Measurements from ENCODE around the gene SHD. TPM values are rescaled to one million over a fixed set of nuclear protein-coding genes. Genes with fewer than 3 reads are reported as not detected.
A peak's percentile ranks its signal among the peaks of the same experiment; 100 is the strongest.

Gene SHD
- total and polyA plus RNA-seq, 2 donors (not counting 3 experiments of a cell fraction or from before 2014, with no cell fraction given): not detected

- ChIA-PET CTCF (interaction anchor here (0.6 to 1.0 kb wide), 2 partner anchors 26 to 48 kb away, joined by 3 to 4 read pairs; no protein-coding TSS in a partner anchor), POLR2A (no interaction called here)
- no peaks in the 10 kb centered on the region for H4K20me1 ChIP-seq (replicated peaks; ENCODE audit: control insufficient read depth, extremely low read depth, insufficient read depth, low read length)
- intact Hi-C loops (cut with micrococcal nuclease) (no loop called here), dilution Hi-C loops (cut with MboI; ENCODE audit: extremely low pct_ligation_motif_present, low sequenced_read_pairs) (no loop called here)
- FAIRE-seq (peak; percentile 63), DNase-seq (ENCODE audit: low read depth, low spot score) (peak; percentile 47)
- H3K9me3 ChIP-seq (replicated peaks; ENCODE audit: control insufficient read depth, insufficient read depth, low read length): no peaks in the 10 kb centered on the region
- no peaks in the 10 kb centered on the region for H3K27me3 ChIP-seq (ENCODE audit: control insufficient read depth in 2 of 2, insufficient read depth in 2 of 2, low read length in 2 of 2)
- no peaks in the 10 kb centered on the region for H3K4me1 ChIP-seq (ENCODE audit: control insufficient read depth, extremely low read depth, insufficient read depth, low read length)
- no TSS peak for BruUV-seq (replicated peaks)
- H3K27ac ChIP-seq (ENCODE audit: insufficient read depth, low read depth, low read length): no peak within 1 kb of the TSS
- peaks cover 0 to 3% of the 10 kb centered on the region in 2 experiments for H3K36me3 ChIP-seq (ENCODE audit: control insufficient read depth in 2 of 2, extremely low read depth in 1 of 2, insufficient read depth in 2 of 2, low read length in 2 of 2)
- H3K4me3 ChIP-seq (replicated peaks in 1 of 3; ENCODE audit: insufficient read depth in 1 of 3, low read depth in 1 of 3, low read length in 3 of 3): peak within 1 kb of the TSS in 2 of 3 experiments; percentile 40 to 66
- no peaks in the 10 kb centered on the region for H3K79me2 ChIP-seq (ENCODE audit: control insufficient read depth, insufficient read depth, low read length)
- H3K9me1 ChIP-seq (replicated peaks; ENCODE audit: control insufficient read depth, extremely low read depth, insufficient read depth, low read length): no peaks in the 10 kb centered on the region
- peak within 1 kb of the TSS; percentile 17 for H3K4me2 ChIP-seq (ENCODE audit: insufficient read depth, low read length)
- peak within 1 kb of the TSS; percentile 49 for H2AFZ ChIP-seq (ENCODE audit: low read depth, low read length)
- no peak within 1 kb of the TSS for H3K9ac ChIP-seq (replicated peaks; ENCODE audit: extremely low read depth, insufficient read depth, low read length)
- no peak for TF ChIP-seq GATA2 (IDR thresholded peaks at IDR 0.05; ENCODE audit: insufficient read depth, insufficient read length, low read depth, low read length)
- TF ChIP-seq POLR2A (IDR thresholded peaks at IDR 0.05; ENCODE audit: low read depth, low read length): no peak
- TF ChIP-seq JUN (IDR thresholded peaks at IDR 0.05; ENCODE audit: borderline replicate concordance, insufficient read depth, insufficient read length, low read depth): no peak
- TF ChIP-seq POLR2AphosphoS5 (IDR thresholded peaks at IDR 0.05; ENCODE audit: insufficient read depth, low read depth, low read length): no peak
- no peak for TF ChIP-seq FOS (IDR thresholded peaks at IDR 0.05; ENCODE audit: borderline replicate concordance, insufficient read depth, low read length)
- TF ChIP-seq EZH2 (IDR thresholded peaks at IDR 0.05; ENCODE audit: borderline replicate concordance, low read depth, low read length, severe bottlenecking): no peak
- no peak for TF ChIP-seq MYC (IDR thresholded peaks at IDR 0.05; ENCODE audit: low read depth, low read length)
Measured at GRCh38 chr19:4304538-4305256, 25.6 kb downstream of the SHD start, which contains the start of gene FSD1. TSS of gene FSD1 (plus strand) at chr19:4304598. CDS start at chr19:4304747, 149 bp downstream.

- H3K9me1 ChIP-seq (replicated peaks; ENCODE audit: control insufficient read depth, extremely low read depth, insufficient read depth, low read length): no peaks in the 10 kb centered on the region
- no peaks in the 10 kb centered on the region for H3K4me1 ChIP-seq (ENCODE audit: control insufficient read depth, extremely low read depth, insufficient read depth, low read length)
- no peak overlapping the region for H3K4me3 ChIP-seq (replicated peaks in 1 of 3; ENCODE audit: insufficient read depth in 1 of 3, low read depth in 1 of 3, low read length in 3 of 3)
- TF ChIP-seq FOS (IDR thresholded peaks at IDR 0.05; ENCODE audit: borderline replicate concordance, insufficient read depth, low read length): no peak
- TF ChIP-seq MYC (IDR thresholded peaks at IDR 0.05; ENCODE audit: low read depth, low read length): no peak
- no peak for TF ChIP-seq MAX (IDR thresholded peaks at IDR 0.05; ENCODE audit: insufficient read depth, insufficient read length)
- no peak for TF ChIP-seq CTCF (IDR thresholded peaks at IDR 0.05; ENCODE audit: extremely low read depth in 1 of 2, insufficient read depth in 1 of 2, low read depth in 1 of 2, low read length in 2 of 2)
- no peak for TF ChIP-seq GATA2 (IDR thresholded peaks at IDR 0.05; ENCODE audit: insufficient read depth, insufficient read length, low read depth, low read length)
- H3K4me2 ChIP-seq (ENCODE audit: insufficient read depth, low read length): no peak overlapping the region
- no peaks in the 10 kb centered on the region for H3K9me3 ChIP-seq (replicated peaks; ENCODE audit: control insufficient read depth, insufficient read depth, low read length)
- intact Hi-C loops (cut with micrococcal nuclease) (no loop called here), dilution Hi-C loops (cut with MboI; ENCODE audit: extremely low pct_ligation_motif_present, low sequenced_read_pairs) (no loop called here)
- no TSS peak for BruUV-seq (replicated peaks)
- no peak overlapping the region for H2AFZ ChIP-seq (ENCODE audit: low read depth, low read length)
- no peak overlapping the region for H3K27ac ChIP-seq (ENCODE audit: insufficient read depth, low read depth, low read length)
- peaks cover 0 to 5% of the 10 kb centered on the region in 2 experiments for H3K36me3 ChIP-seq (ENCODE audit: control insufficient read depth in 2 of 2, extremely low read depth in 1 of 2, insufficient read depth in 2 of 2, low read length in 2 of 2)
- FAIRE-seq (no peak), DNase-seq (ENCODE audit: low read depth, low spot score) (no peak)
- POLR2A ChIA-PET: no interaction called here
- H3K9ac ChIP-seq (replicated peaks; ENCODE audit: extremely low read depth, insufficient read depth, low read length): no peak overlapping the region
- H3K27me3 ChIP-seq (ENCODE audit: control insufficient read depth in 2 of 2, insufficient read depth in 2 of 2, low read length in 2 of 2): no peaks in the 10 kb centered on the region
- no peaks in the 10 kb centered on the region for H3K79me2 ChIP-seq (ENCODE audit: control insufficient read depth, insufficient read depth, low read length)
- CTCF ChIA-PET: interaction anchor here (0.6 to 1.3 kb wide), 2 partner anchors 26 to 37 kb away, joined by 3 to 4 read pairs; no protein-coding TSS in a partner anchor
- no peaks in the 10 kb centered on the region for H4K20me1 ChIP-seq (replicated peaks; ENCODE audit: control insufficient read depth, extremely low read depth, insufficient read depth, low read length)
Measured at GRCh38 chr19:4305257-4305612, 26.2 kb downstream of the SHD start.
